Endothelial cell of umbilical vein (primary cell): ENCODE measurements around the gene THTPA. TPM values are rescaled to one million over a fixed set of nuclear protein-coding genes. Genes with fewer than 3 reads are reported as not detected.

Experiments
- BruUV-seq: library from RNA; stranded (reverse); fragments of 400-500 nt; replicated peaks from 2 replicates; lab custom pipeline; 2021; lab: Mats Ljungman, UMichigan
- CTCF ChIA-PET: fragments of 300-600, 350-600 bp; sonication (Branson Sonifier 250); formaldehyde crosslinking; loops from one replicate; lab custom pipeline; 2021; ENCODE audit warnings: antibody characterized with exemption, inconsistent platforms; lab: Charles Lee
- POLR2A ChIA-PET: fragments of 300-600, 350-600 bp; sonication (Branson Sonifier 250); formaldehyde crosslinking; loops from one replicate; lab custom pipeline; 2021; ENCODE audit warnings: antibody characterized with exemption, inconsistent platforms; lab: Charles Lee
- DNase-seq: peaks from one replicate; pipeline ENCODE4 v3.0.0-alpha.2; 2011; ENCODE audit warnings: low read depth, low spot score
- FAIRE-seq: peaks from 2 replicates; lab custom pipeline; 2011; peaks lifted over from hg19 to GRCh38; lab: Jason Lieb, UNC
- H2AFZ ChIP-seq: 2 replicates; pipeline ENCODE4 v1.6.0; 2012; ENCODE audit warnings: low read depth, low read length, control low read depth, inconsistent platforms
- H3K27ac ChIP-seq: 2 replicates; pipeline ENCODE4 v1.5.1; 2011; ENCODE audit warnings: low read depth, mild to moderate bottlenecking, control low read depth, low read length, moderate library complexity; ENCODE audit not compliant: insufficient read depth
- H3K27me3 ChIP-seq, 2 experiments: 2 replicates each; pipeline versions ENCODE4 v1.6.0 to v1.6.1; 2011; ENCODE audit warnings: low read length in 2 of 2, mixed read lengths in 1 of 2; ENCODE audit not compliant: control insufficient read depth in 2 of 2, insufficient read depth in 2 of 2
- H3K36me3 ChIP-seq, 2 experiments: 2 replicates in 1 of 2; 3 replicates in 1 of 2; pipeline ENCODE4 v1.5.1; 2011; ENCODE audit warnings: low read length in 2 of 2, mild to moderate bottlenecking in 1 of 2, moderate library complexity in 1 of 2; ENCODE audit not compliant: control insufficient read depth in 2 of 2, insufficient read depth in 2 of 2; ENCODE audit errors: extremely low read depth in 1 of 2
- H3K4me1 ChIP-seq: 3 replicates; pipeline ENCODE4 v1.5.1; 2011; ENCODE audit warnings: mild to moderate bottlenecking, low read length; ENCODE audit not compliant: control insufficient read depth, insufficient read depth; ENCODE audit errors: extremely low read depth
- H3K4me2 ChIP-seq: 2 replicates; pipeline ENCODE4 v1.6.1; 2011; ENCODE audit warnings: low read length, control low read depth, mixed read lengths; ENCODE audit not compliant: insufficient read depth
- H3K4me3 ChIP-seq, 3 experiments: fragments of 200-600 bp in 1 of 3; sonication (generic), shearing (Covaris generic) in 1 of 3; replicated peaks in 1 of 3; 2 replicates each; pipeline ENCODE4 v1.5.1; 2011 to 2016; ENCODE audit warnings: control low read depth in 3 of 3, low read length in 3 of 3, mild to moderate bottlenecking in 2 of 3, inconsistent platforms in 1 of 3, low read depth in 1 of 3, moderate library complexity in 1 of 3; ENCODE audit not compliant: insufficient read depth in 1 of 3
- H3K79me2 ChIP-seq: 2 replicates; pipeline ENCODE4 v1.6.0; 2012; ENCODE audit warnings: low read length, inconsistent platforms; ENCODE audit not compliant: control insufficient read depth, insufficient read depth
- H3K9ac ChIP-seq: replicated peaks from 2 replicates; pipeline ENCODE3; 2011; ENCODE audit warnings: low read length, control low read depth; ENCODE audit not compliant: insufficient read depth; ENCODE audit errors: extremely low read depth
- H3K9me1 ChIP-seq: replicated peaks from 3 replicates; pipeline ENCODE4 v1.6.0; 2011; ENCODE audit warnings: mild to moderate bottlenecking, low read length; ENCODE audit not compliant: control insufficient read depth, insufficient read depth; ENCODE audit errors: extremely low read depth
- H3K9me3 ChIP-seq: replicated peaks from 2 replicates; pipeline ENCODE4 v1.5.1; 2012; ENCODE audit warnings: low read length, inconsistent platforms; ENCODE audit not compliant: control insufficient read depth, insufficient read depth
- H4K20me1 ChIP-seq: replicated peaks from 2 replicates; pipeline ENCODE3; 2011; ENCODE audit warnings: mild to moderate bottlenecking, low read length; ENCODE audit not compliant: control insufficient read depth, insufficient read depth; ENCODE audit errors: extremely low read depth
- CTCF ChIP-seq, 2 donors: IDR thresholded peaks; 1 replicate in 1 of 2; 2 replicates in 1 of 2; pipeline ENCODE4 v1.5.1; 2011; ENCODE audit warnings: low read length in 2 of 2, mild to moderate bottlenecking in 2 of 2, moderate library complexity in 2 of 2, control low read depth in 1 of 2, inconsistent platforms in 1 of 2, low read depth in 1 of 2; ENCODE audit not compliant: insufficient read depth in 1 of 2; ENCODE audit errors: extremely low read depth in 1 of 2
- EZH2 ChIP-seq: IDR thresholded peaks from 2 replicates; pipeline ENCODE4 v1.6.1; 2012; ENCODE audit warnings: borderline replicate concordance, low read depth, mild to moderate bottlenecking, moderate library complexity, low read length, inconsistent platforms; ENCODE audit not compliant: severe bottlenecking
- FOS ChIP-seq: IDR thresholded peaks from 2 replicates; pipeline ENCODE4 v1.6.1; 2011; ENCODE audit warnings: mild to moderate bottlenecking, low read length, moderate library complexity, borderline replicate concordance; ENCODE audit not compliant: insufficient read depth
- GATA2 ChIP-seq: IDR thresholded peaks from 2 replicates; pipeline ENCODE4 v1.7.0; 2011; ENCODE audit warnings: low read depth, mild to moderate bottlenecking, moderate library complexity, mixed read lengths, low read length; ENCODE audit not compliant: insufficient read length, insufficient read depth
- JUN ChIP-seq: IDR thresholded peaks from 2 replicates; pipeline ENCODE4 v1.6.1; 2011; ENCODE audit warnings: borderline replicate concordance, low read depth; ENCODE audit not compliant: insufficient read length, insufficient read depth
- MAX ChIP-seq: IDR thresholded peaks from 2 replicates; pipeline ENCODE4 v1.6.1; 2011; ENCODE audit not compliant: insufficient read depth, insufficient read length
- MYC ChIP-seq: IDR thresholded peaks from one replicate; pipeline ENCODE4 v1.6.1; 2011; ENCODE audit warnings: mild to moderate bottlenecking, low read depth, low read length
- POLR2A ChIP-seq: IDR thresholded peaks from 2 replicates; pipeline ENCODE4 v1.6.1; 2012; ENCODE audit warnings: low read depth, mild to moderate bottlenecking, control low read depth, low read length
- POLR2AphosphoS5 ChIP-seq: IDR thresholded peaks from 2 replicates; pipeline ENCODE4 v1.6.1; 2012; ENCODE audit warnings: low read depth, mild to moderate bottlenecking, control low read depth, low read length, moderate library complexity; ENCODE audit not compliant: insufficient read depth
- dilution Hi-C: fragments of 300-500 bp; cut with MboI; formaldehyde crosslinking; loops from one replicate; pipeline ENCODE4 v1.15.0; 2019; ENCODE audit warnings: low sequenced_read_pairs; ENCODE audit not compliant: extremely low pct_ligation_motif_present
- intact Hi-C: fragments of 100-400 bp; cut with micrococcal nuclease; formaldehyde crosslinking; loops from one replicate; pipeline ENCODE4 v1.10.0; 2022
- polyA plus RNA-seq, 4 experiments: library from polyadenylated mRNA; depleted of rRNA in 3 of 4; stranded (reverse) in 3 of 4; unstranded in 1 of 4; fragments of >200 nt; gene quantifications; 2 replicates each; pipeline versions ENCODE4 v1.2.1 to v1.2.3, GENCODE V29; 2011 to 2012; ENCODE audit warnings: missing spikeins in 1 of 4
- total RNA-seq: library from RNA; stranded (reverse); gene quantifications from 2 replicates; pipeline ENCODE4 v1.2.3, GENCODE V29; 2021

The THTPA gene
- total and polyA plus RNA-seq, 2 donors (not counting 3 experiments of a cell fraction or from before 2014, with no cell fraction given), result 10.8 to 12.5 TPM

- intact Hi-C loops (no loop called here), dilution Hi-C loops (no loop called here)
- no peaks in the 10 kb centered on the region for H3K79me2 ChIP-seq
- H2AFZ ChIP-seq, result no peak overlapping the region
- H3K27ac ChIP-seq, result no peak overlapping the region
- H3K4me2 ChIP-seq, result no peak overlapping the region
- FAIRE-seq, result no peak
- H3K4me3 ChIP-seq, result no peak overlapping the region
- no peaks in the 10 kb centered on the region for H3K36me3 ChIP-seq
- TF ChIP-seq POLR2AphosphoS5, result no peak
- peak; percentile 60 for TF ChIP-seq EZH2
- TF ChIP-seq MAX, result no peak
- TF ChIP-seq FOS, result no peak
- no peak for TF ChIP-seq POLR2A
- no peak overlapping the region for H3K9ac ChIP-seq
- DNase-seq, result no peak
- no peaks in the 10 kb centered on the region for H3K9me1 ChIP-seq
- H4K20me1 ChIP-seq, result no peaks in the 10 kb centered on the region
- no peaks in the 10 kb centered on the region for H3K4me1 ChIP-seq
- no TSS peak for BruUV-seq
- ChIA-PET CTCF (no interaction called here), POLR2A (no interaction called here)
- H3K27me3 ChIP-seq, result peaks cover 41 to 55% of the 10 kb centered on the region in 2 experiments
- no peaks in the 10 kb centered on the region for H3K9me3 ChIP-seq
Observed at GRCh38 chr14:23577004-23577681, 21.1 kb downstream of the THTPA start.

GRCh38 chr14:23577710-23578392, 21.8 kb downstream of the THTPA start:
- intact Hi-C loops (no loop called here), dilution Hi-C loops (no loop called here)
- Histone ChIP-seq H3K36me3 (no peaks in the 10 kb centered on the region), H3K4me2 (no peak overlapping the region), H3K4me3 (no peak overlapping the region), H3K9me3 (no peaks in the 10 kb centered on the region), H3K27me3 (peaks cover 38 to 49% of the 10 kb centered on the region in 2 experiments), H3K4me1 (no peaks in the 10 kb centered on the region), H2AFZ (no peak overlapping the region), H3K9ac (no peak overlapping the region), H3K9me1 (no peaks in the 10 kb centered on the region), H3K27ac (no peak overlapping the region), H4K20me1 (no peaks in the 10 kb centered on the region), H3K79me2 (no peaks in the 10 kb centered on the region)
- TF ChIP-seq POLR2AphosphoS5 (no peak), FOS (no peak), MYC (no peak), EZH2 (no peak), GATA2 (no peak), POLR2A (no peak), MAX (no peak), JUN (no peak), CTCF (IDR thresholded peaks at IDR 0.05; ENCODE audit: extremely low read depth in 1 of 2, insufficient read depth in 1 of 2, low read depth in 1 of 2, low read length in 2 of 2) (no peak)
- CTCF ChIA-PET, result interaction anchor here (2.1 kb wide), 1 partner anchor 11 kb away, joined by 5 read pairs; no protein-coding TSS in a partner anchor
- FAIRE-seq (no peak), DNase-seq (no peak)
- no TSS peak for BruUV-seq
- POLR2A ChIA-PET, result no interaction called here
